WERI-Rb-1 (cell line): ENCODE results near the gene PTGDR.

ENCODE experiments used
- DNase-seq: peaks from one replicate; pipeline ENCODE4 v3.0.0-alpha.2; 2020
- H3K27ac ChIP-seq: fragments of 250-450 bp; sonication (Bioruptor Pico); 2 replicates; pipeline ENCODE4 v1.5.1; 2020; ENCODE audit warnings: mild to moderate bottlenecking, moderate library complexity
- H3K27me3 ChIP-seq: fragments of 250-450 bp; sonication (Bioruptor Pico); 2 replicates; pipeline ENCODE4 v1.5.1; 2021; ENCODE audit warnings: mild to moderate bottlenecking, low read depth, moderate library complexity; ENCODE audit not compliant: insufficient read depth, severe bottlenecking
- H3K36me3 ChIP-seq: fragments of 250-450 bp; sonication (Bioruptor Pico); 2 replicates; pipeline ENCODE4 v1.5.1; 2020; ENCODE audit warnings: mild to moderate bottlenecking, moderate library complexity
- H3K4me3 ChIP-seq: 2 replicates; pipeline ENCODE4 v1.5.1; 2011; ENCODE audit warnings: low read depth, mild to moderate bottlenecking, control low read depth, low read length
- H3K9me3 ChIP-seq: fragments of 250-450 bp; sonication (Bioruptor Pico); 2 replicates; pipeline ENCODE4 v1.5.1; 2021; ENCODE audit warnings: mild to moderate bottlenecking, moderate library complexity; ENCODE audit not compliant: severe bottlenecking
- CTCF ChIP-seq: IDR thresholded peaks from 2 replicates; pipeline ENCODE4 v1.5.1; 2011; ENCODE audit warnings: low read depth, mild to moderate bottlenecking, control low read depth, inconsistent platforms, low read length

PTGDR gene

GRCh38 chr14:52304248-52304904 lies 36.9 kb downstream of the PTGDR start:
- no peak for TF ChIP-seq CTCF
- no peak overlapping the region for H3K4me3 ChIP-seq
- no peak overlapping the region for H3K27ac ChIP-seq
- no peak for DNase-seq
- no peaks in the 10 kb centered on the region for H3K36me3 ChIP-seq
- H3K9me3 ChIP-seq, result no peaks in the 10 kb centered on the region
- H3K27me3 ChIP-seq, result no peaks in the 10 kb centered on the region

- Histone ChIP-seq H3K9me3 (no peaks in the 10 kb centered on the region), H3K27me3 (no peaks in the 10 kb centered on the region), H3K27ac (no peak overlapping the region), H3K36me3 (no peaks in the 10 kb centered on the region), H3K4me3 (no peak overlapping the region)
- no peak for TF ChIP-seq CTCF
- DNase-seq, result no peak
Observed at GRCh38 chr14:52305014-52305413, 37.5 kb downstream of the PTGDR start.

- Histone ChIP-seq H3K27me3 (no peaks in the 10 kb centered on the region), H3K4me3 (no peak overlapping the region), H3K27ac (no peak overlapping the region), H3K9me3 (no peaks in the 10 kb centered on the region), H3K36me3 (no peaks in the 10 kb centered on the region)
- DNase-seq, result no peak
- TF ChIP-seq CTCF, result no peak
Observed at GRCh38 chr14:52307376-52307775, 39.9 kb downstream of the PTGDR start.

- no peaks in the 10 kb centered on the region for H3K9me3 ChIP-seq
- H3K36me3 ChIP-seq, result no peaks in the 10 kb centered on the region
- no peak overlapping the region for H3K4me3 ChIP-seq
- no peak for DNase-seq
- no peak for TF ChIP-seq CTCF
- no peak overlapping the region for H3K27ac ChIP-seq
- no peaks in the 10 kb centered on the region for H3K27me3 ChIP-seq
Observed at GRCh38 chr14:52307905-52308304, 40.4 kb downstream of the PTGDR start.

GRCh38 chr14:52310541-52310940 lies 43.0 kb downstream of the PTGDR start:
- no peak overlapping the region for H3K4me3 ChIP-seq
- H3K27ac ChIP-seq, result no peak overlapping the region
- peaks cover 5% of the 10 kb centered on the region for H3K27me3 ChIP-seq
- no peak for DNase-seq
- H3K9me3 ChIP-seq, result no peaks in the 10 kb centered on the region
- H3K36me3 ChIP-seq, result no peaks in the 10 kb centered on the region
- TF ChIP-seq CTCF, result no peak

GRCh38 chr14:52312931-52313355 lies 45.4 kb downstream of the PTGDR start:
- TF ChIP-seq CTCF, result no peak

More at GRCh38 chr14:52312931-52313355, 45.4 kb downstream of the PTGDR start:
- Histone ChIP-seq H3K4me3 (no peak overlapping the region), H3K36me3 (no peaks in the 10 kb centered on the region), H3K27me3 (peaks cover 5% of the 10 kb centered on the region), H3K27ac (no peak overlapping the region), H3K9me3 (no peaks in the 10 kb centered on the region)
- DNase-seq, result no peak
